GM12865 (cell line): ENCODE measurements around the gene LIPG.
"Not testable (repeated sequence)": the region's sequence is repeated elsewhere in the genome, so short reads cannot be mapped to it uniquely, and the experiment has no call there.

Source experiments
- DNase-seq: peaks from one replicate; pipeline ENCODE4 v3.0.0; 2010; ENCODE audit warnings: low read depth
- H3K4me3 ChIP-seq: 2 replicates; pipeline ENCODE4 v1.5.1; 2011; ENCODE audit warnings: mild to moderate bottlenecking, low read depth, low read length, control low read depth
- CTCF ChIP-seq: IDR thresholded peaks from 2 replicates; pipeline ENCODE4 v1.5.1; 2011; ENCODE audit warnings: low read length, control low read depth, low read depth, inconsistent platforms; ENCODE audit not compliant: insufficient read depth; ENCODE audit errors: missing control alignments

LIPG gene

DNA sequence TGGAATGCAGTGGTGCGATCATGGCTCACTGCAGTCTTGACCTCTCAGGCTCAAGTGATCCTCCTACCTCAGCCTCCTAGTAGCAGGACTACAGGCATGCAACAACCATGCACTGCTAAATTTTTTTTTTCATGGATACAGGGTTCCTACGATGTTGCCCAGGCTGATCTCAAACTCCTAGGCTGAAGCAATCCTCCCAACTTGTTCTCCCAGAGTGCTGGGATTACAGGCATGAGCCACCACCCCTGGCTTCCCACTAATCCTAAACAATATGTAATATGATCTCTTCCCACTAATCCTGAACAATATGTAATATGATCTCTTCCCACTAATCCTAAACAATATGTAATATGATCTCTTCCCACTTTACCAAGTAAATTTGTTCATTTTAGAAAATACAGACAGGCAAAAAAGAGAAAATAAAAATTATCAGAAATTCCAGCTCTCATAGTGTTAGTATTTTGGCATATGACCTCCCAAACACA, 41.2 kb upstream of the LIPG start:
- H3K4me3 ChIP-seq, result no peak overlapping the region
- TF ChIP-seq CTCF, result no peak
- DNase-seq, result no peak

GRCh38 chr18:49521216-49521835, 40.5 kb upstream of the LIPG start:
- no peak for DNase-seq
- no peak overlapping the region for H3K4me3 ChIP-seq
- no peak for TF ChIP-seq CTCF

GRCh38 chr18:49523580-49524093, 38.2 kb upstream of the LIPG start:
- not testable (repeated sequence) for DNase-seq

GRCh38 chr18:49524349-49524748, 37.5 kb upstream of the LIPG start:
- DNase-seq, result no peak
- TF ChIP-seq CTCF, result no peak
- H3K4me3 ChIP-seq, result no peak overlapping the region

More at GRCh38 chr18:49523580-49524093, 38.2 kb upstream of the LIPG start:
- not testable (repeated sequence) for H3K4me3 ChIP-seq

- H3K4me3 ChIP-seq, result no peak overlapping the region
- no peak for TF ChIP-seq CTCF
- DNase-seq, result no peak
These were observed 36.9 kb upstream of the LIPG start for GRCh38 chr18:49524951-49525350.

GRCh38 chr18:49525981-49526380, 35.9 kb upstream of the LIPG start:
- DNase-seq, result no peak
- no peak for TF ChIP-seq CTCF
- no peak overlapping the region for H3K4me3 ChIP-seq

DNA sequence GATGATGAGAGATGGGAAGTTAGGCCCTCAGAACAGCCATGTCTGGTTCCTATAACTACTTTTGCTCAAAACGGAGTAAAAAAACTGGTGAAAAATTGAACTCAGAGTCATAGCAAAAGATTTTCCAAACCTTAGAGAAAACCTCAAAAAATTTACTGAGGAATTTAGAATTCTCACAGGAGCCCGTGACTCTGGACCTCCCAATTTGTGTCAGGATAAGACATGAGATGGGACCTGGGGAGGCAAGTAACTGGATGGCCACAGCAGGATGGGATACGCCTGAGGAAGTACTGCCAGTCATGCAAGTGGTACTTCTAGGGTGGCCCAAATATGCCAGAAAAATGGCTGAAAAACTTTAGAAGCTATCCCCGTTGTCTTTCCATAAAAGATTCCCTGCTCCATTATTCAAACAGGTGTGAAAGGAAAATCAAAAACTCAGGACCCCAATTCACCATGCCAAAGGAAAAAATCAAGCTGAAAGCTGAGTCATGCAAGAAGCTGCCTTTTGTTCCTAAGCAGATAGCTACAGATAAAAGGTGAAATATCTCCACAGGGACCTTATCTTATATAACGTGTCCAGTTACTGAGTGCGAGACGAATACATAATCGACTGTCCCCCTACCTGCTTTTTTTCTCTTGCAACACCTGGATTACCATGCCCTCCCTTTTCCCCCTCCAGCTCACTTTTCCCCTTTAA, 34.1 kb upstream of the LIPG start:
- no peak overlapping the region for H3K4me3 ChIP-seq
- DNase-seq, result no peak
- TF ChIP-seq CTCF, result no peak
